ENCODE data around the gene PTCHD4. TPM values are rescaled to one million over a fixed set of nuclear protein-coding genes. Genes with fewer than 3 reads are reported as not detected.

PTCHD4 gene
- 1.5 and 1.8 TPM in 2 replicates for total RNA-seq (2014; rRNA removed; shearing (Covaris generic))

DNA sequence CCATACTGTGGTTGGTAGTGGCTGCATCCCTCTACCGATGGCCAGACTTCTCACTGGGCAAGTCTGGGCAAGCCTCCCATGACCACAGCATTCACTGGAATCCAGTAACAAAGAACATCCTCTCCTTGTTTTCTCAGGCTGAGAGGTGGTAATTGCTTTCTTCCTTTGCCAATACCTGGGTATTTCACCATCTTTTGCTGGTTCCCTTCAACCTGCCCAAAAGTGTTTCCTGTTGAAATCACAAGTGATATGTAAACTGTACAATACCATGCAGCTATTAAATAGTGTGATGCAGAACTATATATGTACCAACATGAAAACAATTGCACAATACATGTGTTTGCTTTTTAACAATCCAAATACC lies at the start of gene PTCHD4:
TSS of gene PTCHD4 (minus strand) at position 55 of the 364 bp plus-strand sequence. CDS start 42,240 bp downstream, outside the sequence.

Measured in A375 (cell line).